K562 (cell line): Measurements from ENCODE around the gene UMAD1. TPM values are rescaled to one million over a fixed set of nuclear protein-coding genes. Genes with fewer than 3 reads are reported as not detected.

Source experiments
- ATAC-seq: fragments of 200-7000 bp; cut with Tn5 transposase; 3 replicates; pipeline ENCODE4 v1.9.1; 2020; ENCODE audit warnings: moderate library complexity
- BruUV-seq: library from RNA; stranded (reverse); fragments of 400-500 nt; replicated peaks from 2 replicates; lab custom pipeline; 2021; lab: Mats Ljungman, UMichigan
- CTCF ChIA-PET: fragments of 300-600 bp; formaldehyde crosslinking; extraction: SDS; loops from one replicate; lab custom pipeline; 2021; ENCODE audit warnings: low intra/inter-chr PET ratio; lab: Yijun Ruan, JAX
- POLR2A ChIA-PET: fragments of 300-600, 350-650 bp; sonication (Branson Sonifier 250); formaldehyde crosslinking; extraction: SDS; loops from one replicate; lab custom pipeline; 2021; ENCODE audit warnings: antibody characterized with exemption, inconsistent platforms; lab: Yijun Ruan, JAX
- DNase-seq, 4 experiments: peaks; one replicate each; pipeline versions ENCODE4 v3.0.0 to v3.0.0-alpha.2; 2011 to 2018; ENCODE audit warnings: low spot score in 3 of 4, mixed read lengths in 3 of 4; ENCODE audit errors: extremely low read depth in 1 of 4
- FAIRE-seq: peaks from 2 replicates; lab custom pipeline; 2011; peaks lifted over from hg19 to GRCh38; lab: Jason Lieb, UNC
- H2AFZ ChIP-seq: 2 replicates; pipeline ENCODE4 v1.6.0; 2011; ENCODE audit warnings: low read depth, low read length, control low read depth, inconsistent platforms
- H3K27ac ChIP-seq: fragments of 200-600 bp; 3 replicates; pipeline ENCODE4 v1.8.0; 2011; ENCODE audit warnings: low read depth, mild to moderate bottlenecking, control low read depth, inconsistent platforms, low read length, moderate library complexity, mixed read lengths; ENCODE audit errors: extremely low read depth
- H3K27me3 ChIP-seq, 2 experiments: fragments of 300-600 bp in 1 of 2; 2 replicates in 1 of 2; 3 replicates in 1 of 2; pipeline versions ENCODE4 v1.6.0 to v1.8.0; 2011; ENCODE audit warnings: inconsistent platforms in 2 of 2, low read length in 2 of 2, mild to moderate bottlenecking in 1 of 2, mixed read lengths in 1 of 2, moderate library complexity in 1 of 2; ENCODE audit not compliant: control insufficient read depth in 2 of 2, insufficient read depth in 2 of 2
- H3K36me3 ChIP-seq: fragments of 300-600 bp; 3 replicates; pipeline ENCODE4 v1.8.0; 2011; ENCODE audit warnings: mild to moderate bottlenecking, low read length, inconsistent platforms; ENCODE audit not compliant: control insufficient read depth, insufficient read depth
- H3K4me1 ChIP-seq, 2 experiments: fragments of 200-600 bp in 1 of 2; replicated peaks in 1 of 2; 2 replicates in 1 of 2; 3 replicates in 1 of 2; pipeline versions ENCODE4 v1.5.1 to v1.8.0; 2011; ENCODE audit warnings: inconsistent platforms in 2 of 2, low read length in 2 of 2, mild to moderate bottlenecking in 1 of 2, mixed read lengths in 1 of 2, moderate library complexity in 1 of 2; ENCODE audit not compliant: control insufficient read depth in 2 of 2, insufficient read depth in 2 of 2
- H3K4me2 ChIP-seq: 2 replicates; pipeline ENCODE4 v1.6.1; 2011; ENCODE audit warnings: low read length, control low read depth, inconsistent platforms, mixed read lengths; ENCODE audit not compliant: insufficient read depth
- H3K4me3 ChIP-seq: fragments of 200-600 bp; sonication (generic), shearing (Covaris generic); 2 replicates; pipeline ENCODE4 v1.5.1; 2016; ENCODE audit warnings: control low read depth, inconsistent platforms
- H3K79me2 ChIP-seq: fragments of 200-600 bp; 3 replicates; pipeline ENCODE4 v1.8.0; 2011; ENCODE audit warnings: low read length, inconsistent platforms; ENCODE audit not compliant: control insufficient read depth, insufficient read depth
- H3K9ac ChIP-seq, 2 experiments: 2 replicates each; pipeline versions ENCODE4 v1.6.0 to v1.6.1; 2011; ENCODE audit warnings: low read depth in 2 of 2, low read length in 2 of 2, control low read depth in 1 of 2, inconsistent platforms in 1 of 2, mild to moderate bottlenecking in 1 of 2, mixed read lengths in 1 of 2; ENCODE audit not compliant: insufficient read depth in 1 of 2
- H3K9me1 ChIP-seq: one replicate; pipeline ENCODE4 v1.6.0; 2011; ENCODE audit warnings: inconsistent platforms, mild to moderate bottlenecking, low read length, moderate library complexity; ENCODE audit not compliant: control insufficient read depth, insufficient read depth
- H3K9me3 ChIP-seq: replicated peaks from 2 replicates; pipeline ENCODE4 v1.5.1; 2011; ENCODE audit warnings: low read depth, low read length, inconsistent platforms; ENCODE audit not compliant: control insufficient read depth, insufficient read depth
- H4K20me1 ChIP-seq: replicated peaks from 2 replicates; pipeline ENCODE4 v1.6.1; 2011; ENCODE audit warnings: low read length, inconsistent platforms, mixed read lengths; ENCODE audit not compliant: control insufficient read depth, insufficient read depth
- ARHGAP35 ChIP-seq: fragments of 450-650 bp; IDR thresholded peaks from 2 replicates; pipeline ENCODE4 v1.6.1; 2018; ENCODE audit not compliant: partially characterized antibody
- CBX2 ChIP-seq: fragments of 200-600 bp; sonication (generic); IDR thresholded peaks from one replicate; pipeline ENCODE4 v1.6.1; 2012; ENCODE audit warnings: mild to moderate bottlenecking, low read length, inconsistent platforms; ENCODE audit not compliant: insufficient read depth, poor library complexity, severe bottlenecking
- E2F3 ChIP-seq: fragments of 250-450 bp; sonication (Bioruptor Pico); IDR thresholded peaks from 2 replicates; pipeline ENCODE4 v1.4.0; 2020; ENCODE audit warnings: mild to moderate bottlenecking
- ERF ChIP-seq: fragments of 450-650 bp; formaldehyde crosslinking; IDR thresholded peaks from 2 replicates; pipeline ENCODE4 v1.4.0; 2020; ENCODE audit warnings: mild to moderate bottlenecking, mixed read lengths
- FOXA3 ChIP-seq, 2 experiments: fragments of 450-650 bp in 1 of 2; sonication (generic) in 1 of 2; formaldehyde crosslinking; IDR thresholded peaks in 1 of 2; conservative IDR thresholded peaks in 1 of 2; 2 replicates each; pipeline versions ENCODE4 v1.4.0 to v1.8.0; 2020 to 2022; ENCODE audit warnings: mild to moderate bottlenecking in 2 of 2, missing genetic modification reagents in 1 of 2
- GABPB2 ChIP-seq: fragments of 250-450 bp; sonication (Bioruptor Pico); conservative IDR thresholded peaks from 2 replicates; pipeline ENCODE4 v1.5.1; 2021; ENCODE audit warnings: mild to moderate bottlenecking
- HOMEZ ChIP-seq: fragments of 250-450 bp; sonication (Bioruptor Pico); IDR thresholded peaks from 2 replicates; pipeline ENCODE4 v1.4.0; 2020; ENCODE audit warnings: mild to moderate bottlenecking, moderate library complexity
- ILF3 ChIP-seq: fragments of 450-650 bp; IDR thresholded peaks from 2 replicates; pipeline ENCODE4 v1.6.1; 2018; ENCODE audit warnings: antibody characterized with exemption, mild to moderate bottlenecking, moderate library complexity, borderline replicate concordance
- KHSRP ChIP-seq: fragments of 450-650 bp; IDR thresholded peaks from 2 replicates; pipeline ENCODE4 v1.6.1; 2017
- SIRT6 ChIP-seq: IDR thresholded peaks from one replicate; pipeline ENCODE4 v1.6.1; 2012; ENCODE audit warnings: low read depth, mild to moderate bottlenecking, control low read depth, inconsistent platforms, low read length, moderate library complexity
- SMAD2 ChIP-seq: fragments of 150-350 bp; IDR thresholded peaks from 2 replicates; pipeline ENCODE4 v1.6.1; 2014; ENCODE audit warnings: low read depth, mild to moderate bottlenecking, low read length
- ZKSCAN1 ChIP-seq: fragments of 150-350 bp; IDR thresholded peaks from 2 replicates; pipeline ENCODE4 v1.6.1; 2016; ENCODE audit warnings: low read depth, low read length
- ZNF764 ChIP-seq: fragments of 250-450 bp; sonication (Bioruptor Pico); IDR thresholded peaks from 2 replicates; pipeline ENCODE4 v1.4.0; 2020; ENCODE audit warnings: low read depth, mild to moderate bottlenecking, moderate library complexity
- WGBS: fragments of 100-300 bp; shearing (Covaris generic); methylation state at CpG from one replicate; pipeline ENCODE4 v1.1.6; 2016; ENCODE audit warnings: low coverage, mixed read lengths; ENCODE audit not compliant: insufficient coverage; ENCODE audit errors: missing lambda C conversion rate; 5-methylcytosine and 5-hydroxymethylcytosine counted together
- in situ Hi-C: fragments of 300-500 bp; cut with MboI; formaldehyde crosslinking; loops from 4 replicates; pipeline ENCODE4 v1.15.0; 2018; ENCODE audit warnings: inconsistent platforms, mixed read lengths
- intact Hi-C: fragments of 100-400 bp; cut with micrococcal nuclease; formaldehyde crosslinking; loops from 2 replicates; pipeline ENCODE4 v1.14.2; 2022
- polyA plus RNA-seq, 8 experiments: library from polyadenylated mRNA; depleted of rRNA in 4 of 8; stranded (reverse) in 5 of 8; unstranded in 3 of 8; fragments of >200 nt; fragmentation: Nextera tagmentation in 2 of 8; fragmentation: Illumina TruSeq in 1 of 8; extraction: Ambion mirVana in 2 of 8; extraction: Trizol in 1 of 8; gene quantifications; 2 replicates each; pipeline versions ENCODE4 v1.2.1 to v1.2.3, GENCODE V29; 2011 to 2014; ENCODE audit warnings: inconsistent platforms in 1 of 8, missing spikeins in 1 of 8
- total RNA-seq, 7 experiments: library from RNA; depleted of rRNA in 6 of 7; stranded (reverse); fragments of >200 nt in 6 of 7; fragmentation: Illumina TruSeq in 2 of 7; extraction: Trizol in 2 of 7; gene quantifications; 2 replicates each; pipeline versions ENCODE4 v1.2.1 to v1.2.3, GENCODE V29; 2011 to 2021; ENCODE audit warnings: low replicate concordance in 1 of 7

The UMAD1 gene
- total and polyA plus RNA-seq, 9 of the 15 experiments (the other 6 are each of a cell fraction or from before 2014, with no cell fraction given): 9.0 to 26.7 (median 13.3) TPM

- H3K4me1 ChIP-seq: no peaks in the 10 kb centered on the region
- ATAC-seq: no peak
- no TSS peak for BruUV-seq
- no peak overlapping the region for H2AFZ ChIP-seq
- in situ Hi-C loops (no loop called here), intact Hi-C loops (no loop called here)
- H3K9me3 ChIP-seq: no peaks in the 10 kb centered on the region
- no peaks in the 10 kb centered on the region; a peak in 2 of 5 replicates for H3K27me3 ChIP-seq
- CTCF ChIA-PET: no interaction called here
- H3K9me1 ChIP-seq: no peaks in the 10 kb centered on the region
- no peaks in the 10 kb centered on the region for H3K36me3 ChIP-seq
- FAIRE-seq: no peak
- no peaks in the 10 kb centered on the region for H4K20me1 ChIP-seq
- no peak overlapping the region for H3K9ac ChIP-seq
- WGBS: 46% methylated on average over 3 of the region's 3 CpGs
- POLR2A ChIA-PET: no interaction called here
- H3K4me3 ChIP-seq: no peak overlapping the region
- TF ChIP-seq ARHGAP35 (no peak), SIRT6 (no peak), HOMEZ (CRISPR knock-in tag) (no peak), ZKSCAN1 (no peak), KHSRP (no peak), GABPB2 (CRISPR knock-in tag) (no peak), SMAD2 (no peak), ILF3 (no peak), E2F3 (CRISPR knock-in tag) (no peak), CBX2 (no peak), ZNF764 (no peak), ERF (CRISPR knock-in tag) (no peak), FOXA3 (CRISPR knock-in tag; conservative IDR thresholded peaks at IDR 0.05 in 1 of 2, IDR thresholded peaks at IDR 0.05 in 1 of 2) (no peak)
- TF ChIP-seq, all 486 proteins: peak for 0
- H3K79me2 ChIP-seq: no peaks in the 10 kb centered on the region
- H3K27ac ChIP-seq: no peak overlapping the region
- no peak overlapping the region for H3K4me2 ChIP-seq
- DNase-seq: no peak
These were observed 273.0 kb downstream of the UMAD1 start for GRCh38 chr7:7913504-7913903.
